CD4-positive, alpha-beta T cell (primary cell): Measurements from ENCODE around the gene OR1J2. TPM values are rescaled to one million over a fixed set of nuclear protein-coding genes. Genes with fewer than 3 reads are reported as not detected.

ENCODE experiments used
- ATAC-seq: fragments of 200-7000 bp; cut with Tn5 transposase; one replicate; pipeline ENCODE4 v1.10.0; 2022; ENCODE audit warnings: mild to moderate bottlenecking; ENCODE audit not compliant: poor library complexity
- CTCF ChIA-PET: fragments of 350-600 bp; sonication (Branson Sonifier 250); formaldehyde crosslinking; loops from one replicate; lab custom pipeline; 2021; ENCODE audit warnings: antibody characterized with exemption, inconsistent platforms; lab: Charles Lee
- POLR2A ChIA-PET: fragments of 350-600 bp; sonication (Branson Sonifier 250); formaldehyde crosslinking; loops from one replicate; lab custom pipeline; 2021; ENCODE audit warnings: antibody characterized with exemption, inconsistent platforms; lab: Charles Lee
- DNase-seq, 14 experiments: peaks; one replicate each; pipeline ENCODE4 v3.0.0-alpha.2; 2013 to 2020; ENCODE audit warnings: mixed read lengths in 2 of 14
- H3K27ac ChIP-seq, 2 donors: one replicate each; pipeline versions ENCODE4 v1.5.1 to v1.7.0; 2013; ENCODE audit warnings: low read length in 2 of 2, low read depth in 1 of 2, mild to moderate bottlenecking in 1 of 2
- H3K27me3 ChIP-seq, 2 experiments: 1 replicate in 1 of 2; 2 replicates in 1 of 2; pipeline versions ENCODE4 v1.6.1 to v1.7.0; 2013; ENCODE audit warnings: low read length in 2 of 2, control low read depth in 1 of 2, mild to moderate bottlenecking in 1 of 2, moderate library complexity in 1 of 2; ENCODE audit not compliant: insufficient read depth in 2 of 2, control insufficient read depth in 1 of 2
- H3K36me3 ChIP-seq: one replicate; pipeline ENCODE4 v1.6.1; 2013; ENCODE audit warnings: low read length, control low read depth; ENCODE audit not compliant: insufficient read depth
- H3K4me1 ChIP-seq: one replicate; pipeline ENCODE4 v1.6.1; 2013; ENCODE audit warnings: low read length, control low read depth; ENCODE audit not compliant: insufficient read depth
- H3K4me3 ChIP-seq: one replicate; pipeline ENCODE4 v1.5.1; 2013; ENCODE audit warnings: mild to moderate bottlenecking, low read length, moderate library complexity
- H3K9me3 ChIP-seq, 2 experiments: 1 replicate in 1 of 2; 2 replicates in 1 of 2; pipeline versions ENCODE4 v1.6.1 to v1.7.0; 2013; ENCODE audit warnings: low read length in 2 of 2, mild to moderate bottlenecking in 2 of 2, control low read depth in 1 of 2, moderate library complexity in 1 of 2; ENCODE audit not compliant: control insufficient read depth in 1 of 2, insufficient read depth in 1 of 2
- H3K27ac Mint-ChIP-seq: one replicate; pipeline ENCODE4 v1.8.0; 2020; ENCODE audit warnings: mixed read lengths
- H3K27me3 Mint-ChIP-seq: one replicate; pipeline ENCODE4 v1.8.0; 2021; ENCODE audit warnings: mixed read lengths
- H3K36me3 Mint-ChIP-seq: one replicate; pipeline ENCODE4 v1.8.0; 2021; ENCODE audit warnings: low read depth, mixed read lengths
- H3K4me1 Mint-ChIP-seq: one replicate; pipeline ENCODE4 v1.8.0; 2021; ENCODE audit warnings: low read depth, mixed read lengths
- H3K4me3 Mint-ChIP-seq: one replicate; pipeline ENCODE4 v1.8.0; 2020; ENCODE audit warnings: mild to moderate bottlenecking, mixed read lengths
- H3K9me3 Mint-ChIP-seq: one replicate; pipeline ENCODE4 v1.8.0; 2020; ENCODE audit warnings: mixed read lengths
- CTCF ChIP-seq: fragments of 200-600 bp; IDR thresholded peaks from one replicate; pipeline ENCODE4 v1.8.0; 2022; ENCODE audit warnings: antibody characterized with exemption, mild to moderate bottlenecking
- intact Hi-C, 2 experiments: fragments of 100-400 bp; cut with DNase I in 1 of 2; cut with micrococcal nuclease in 1 of 2; formaldehyde crosslinking; loops; one replicate each; pipeline versions ENCODE4 v1.15.1 to v1.9.0; 2023 to 2025; cut with DNase I, micrococcal nuclease
- total RNA-seq, 174 experiments: library from RNA in 2 of 174; stranded (reverse) in 2 of 174; gene quantifications; one replicate each; pipeline ENCODE4 v1.2.3 and lab custom pipeline; 2021 to 2026

OR1J2 gene
- total RNA-seq, 2 experiments from 2014 or later = not detected

- DNase-seq = no peak
- Histone ChIP-seq H3K4me1 (no peaks in the 10 kb centered on the region), H3K4me3 (no peak overlapping the region), H3K27ac (no peak overlapping the region), H3K27me3 (peaks cover 4 to 13% of the 10 kb centered on the region in 2 experiments), H3K36me3 (no peaks in the 10 kb centered on the region), H3K9me3 (no peaks in the 10 kb centered on the region)
- ChIA-PET POLR2A (no interaction called here), CTCF (no interaction called here)
- no peak overlapping the region for H3K27ac Mint-ChIP-seq
- H3K4me3 Mint-ChIP-seq = no peak overlapping the region
- no peaks in the 10 kb centered on the region for H3K36me3 Mint-ChIP-seq
- no peak for TF ChIP-seq CTCF
- H3K9me3 Mint-ChIP-seq = no peaks in the 10 kb centered on the region
- ATAC-seq = no peak
- intact Hi-C loops = no loop called here
- no peaks in the 10 kb centered on the region for H3K4me1 Mint-ChIP-seq
- H3K27me3 Mint-ChIP-seq = peaks cover 49% of the 10 kb centered on the region
Measured at GRCh38 chr9:122551371-122551770, 40.8 kb downstream of the OR1J2 start.

GRCh38 chr9:122552812-122553211 lies 42.2 kb downstream of the OR1J2 start, which contains the start of gene OR1N2:
OR1N2 (plus strand) TSS chr9:122553112; CDS start chr9:122553212, 100 bp downstream.
- no peaks in the 10 kb centered on the region for H3K4me1 ChIP-seq
- DNase-seq (no peak), ATAC-seq (no peak)
- Mint-ChIP-seq H3K4me3 (no peak within 1 kb of the TSS), H3K27ac (no peak within 1 kb of the TSS), H3K4me1 (no peaks in the 10 kb centered on the region), H3K36me3 (no peaks in the 10 kb centered on the region), H3K9me3 (no peaks in the 10 kb centered on the region), H3K27me3 (peaks cover 43% of the 10 kb centered on the region)
- H3K36me3 ChIP-seq = no peaks in the 10 kb centered on the region
- H3K27me3 ChIP-seq = peaks cover 0 to 13% of the 10 kb centered on the region in 2 experiments
- CTCF ChIA-PET = no interaction called here
- POLR2A ChIA-PET = no interaction called here
- no peak within 1 kb of the TSS for H3K27ac ChIP-seq
- intact Hi-C loops = no loop called here
- H3K4me3 ChIP-seq = no peak within 1 kb of the TSS
- H3K9me3 ChIP-seq = no peaks in the 10 kb centered on the region
- no peak for TF ChIP-seq CTCF

Other genes with a start within 250 kb of the OR1J2 start
- 10 to 100 TPM; 25.9 to 27.0 TPM for gene RBM18, start 246.0 kb upstream of the OR1J2 start, total RNA-seq
- 10 to 100 TPM; 18.4 to 18.7 TPM for gene MRRF, start 245.9 kb upstream of the OR1J2 start, total RNA-seq
- under 1 TPM; 0.14 to 0.27 TPM for gene PTGS1, start 139.8 kb upstream of the OR1J2 start, total RNA-seq
- not detected for gene OR1J1, start 32.9 kb upstream of the OR1J2 start, total RNA-seq
- gene OR1J4, start 8.3 kb downstream of the OR1J2 start, total RNA-seq = not detected
- gene OR1N1, start 16.5 kb downstream of the OR1J2 start, total RNA-seq = not detected
- gene OR1N2, start 42.3 kb downstream of the OR1J2 start, total RNA-seq = not detected
- gene OR1L8, start 72.6 kb downstream of the OR1J2 start, total RNA-seq = not detected
- gene OR1Q1, start 103.9 kb downstream of the OR1J2 start, total RNA-seq = not detected
- not detected for gene OR1B1, start 146.8 kb downstream of the OR1J2 start, total RNA-seq
- gene OR1L1, start 150.9 kb downstream of the OR1J2 start, total RNA-seq = not detected
- not detected for gene OR1L3, start 164.3 kb downstream of the OR1J2 start, total RNA-seq
- gene OR1L4, start 213.2 kb downstream of the OR1J2 start, total RNA-seq = not detected
- gene OR1L6, start 231.5 kb downstream of the OR1J2 start, total RNA-seq = not detected